Hematopoietic multipotent progenitor cell treated with erythropoietin and hydrocortisone succinate and interleukin-3 and kit ligand, for 6 days (in vitro differentiated cells): Measurements from ENCODE around the gene CDC6.
A peak's percentile ranks its signal among the peaks of the same experiment; 100 is the strongest.
"Not testable (repeated sequence)": the region's sequence is repeated elsewhere in the genome, so short reads cannot be mapped to it uniquely, and the experiment has no call there.

ENCODE experiments used
- DNase-seq: peaks from one replicate; pipeline ENCODE4 v3.0.0-alpha.2; 2015

CDC6 gene

DNA sequence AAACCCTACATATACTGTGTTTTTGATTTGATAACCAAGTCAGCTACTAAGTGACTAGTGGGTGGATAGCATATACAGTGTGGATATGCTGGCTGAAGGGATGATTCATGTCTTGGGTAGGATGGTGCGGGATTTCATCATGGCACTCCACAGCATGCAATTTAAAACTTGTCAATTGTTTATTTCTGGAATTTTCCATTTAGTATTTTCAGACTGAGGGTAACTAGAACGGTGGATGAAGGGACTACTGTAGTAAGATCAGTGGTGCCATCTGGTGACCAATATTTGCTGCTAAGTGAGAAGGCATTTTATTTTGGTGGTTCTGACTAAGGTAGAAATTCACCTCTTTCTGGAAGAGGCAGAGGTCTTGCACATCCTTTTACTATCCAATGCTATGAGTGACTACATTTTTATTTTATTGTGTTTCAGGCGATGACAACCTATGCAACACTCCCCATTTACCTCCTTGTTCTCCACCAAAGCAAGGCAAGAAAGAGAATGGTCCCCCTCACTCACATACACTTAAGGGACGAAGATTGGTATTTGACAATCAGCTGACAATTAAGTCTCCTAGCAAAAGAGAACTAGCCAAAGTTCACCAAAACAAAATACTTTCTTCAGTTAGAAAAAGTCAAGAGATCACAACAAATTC lies 3.1 kb downstream of the CDC6 start:
- DNase-seq: peak; percentile 91

GRCh38 chr17:40291281-40291664 lies 3.6 kb downstream of the CDC6 start:
- DNase-seq: no peak

GRCh38 chr17:40293363-40293762 lies 5.7 kb downstream of the CDC6 start:
- DNase-seq: no peak

DNA sequence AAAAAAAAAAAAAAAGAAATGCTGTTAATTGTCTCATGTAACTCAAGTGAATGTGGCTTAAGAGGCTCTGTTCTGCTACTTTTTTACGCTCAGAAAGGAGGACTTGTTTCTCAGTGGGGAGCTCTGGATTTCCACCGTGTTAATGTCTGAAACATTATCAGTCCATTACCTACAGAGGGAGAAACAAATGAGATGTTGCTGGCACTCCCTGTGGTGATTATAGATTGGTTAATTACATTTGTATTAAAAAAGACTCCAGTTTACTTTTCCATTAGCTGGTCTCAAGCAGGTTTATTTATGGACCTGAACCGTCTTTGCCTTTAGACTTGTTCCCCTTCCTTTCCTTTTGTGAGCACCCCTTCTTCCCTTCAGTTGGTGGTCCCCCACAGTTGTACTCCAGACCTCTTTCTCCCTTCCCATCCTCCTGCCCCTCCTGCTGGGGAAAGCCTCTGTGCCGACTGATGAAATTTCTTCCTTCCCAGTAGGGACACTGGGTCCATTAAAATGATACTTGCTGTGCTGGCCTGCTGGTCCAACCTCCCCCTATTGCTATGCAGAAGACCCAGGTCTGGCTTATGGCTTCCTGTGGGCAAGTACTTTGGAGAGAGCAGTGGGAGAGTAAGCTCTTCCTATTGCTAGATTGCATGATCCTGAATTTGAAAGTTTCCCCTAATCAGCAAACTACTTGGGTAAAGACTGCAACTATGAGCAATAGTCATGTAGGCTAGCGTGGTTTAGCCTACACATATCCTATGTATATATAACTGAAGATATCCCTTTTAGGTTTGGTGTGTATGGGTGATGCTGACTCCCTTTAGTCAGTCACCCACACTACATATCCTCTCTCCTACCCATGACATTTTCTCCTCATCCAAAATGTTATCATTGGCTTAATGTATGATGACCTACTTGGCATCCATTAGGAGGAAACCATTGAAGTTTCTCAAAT lies 8.1 kb downstream of the CDC6 start:
- DNase-seq: no peak

GRCh38 chr17:40297511-40297910 lies 9.8 kb downstream of the CDC6 start:
- no peak for DNase-seq

DNA sequence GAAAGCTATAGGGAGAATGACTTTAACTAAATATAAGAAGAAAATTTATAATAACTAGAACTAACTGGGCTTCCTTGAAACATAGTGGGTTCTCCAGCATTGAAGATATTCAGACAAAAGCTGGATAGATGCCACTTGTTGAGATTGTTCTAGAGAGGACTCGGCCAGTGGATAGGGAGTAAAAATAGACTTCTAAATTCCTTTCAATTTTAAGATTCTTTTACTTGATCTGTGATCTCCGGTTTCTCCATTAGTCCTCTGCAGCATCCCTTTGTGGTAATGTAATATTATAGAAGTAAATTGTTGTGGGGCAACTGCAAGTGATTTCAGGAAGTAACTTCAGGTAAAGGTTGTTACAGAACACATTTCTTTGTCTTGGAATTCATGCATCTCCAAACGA lies 11.0 kb downstream of the CDC6 start:
- no peak for DNase-seq

GRCh38 chr17:40299159-40299757 lies 11.6 kb downstream of the CDC6 start:
- peak; percentile 43 for DNase-seq

DNA sequence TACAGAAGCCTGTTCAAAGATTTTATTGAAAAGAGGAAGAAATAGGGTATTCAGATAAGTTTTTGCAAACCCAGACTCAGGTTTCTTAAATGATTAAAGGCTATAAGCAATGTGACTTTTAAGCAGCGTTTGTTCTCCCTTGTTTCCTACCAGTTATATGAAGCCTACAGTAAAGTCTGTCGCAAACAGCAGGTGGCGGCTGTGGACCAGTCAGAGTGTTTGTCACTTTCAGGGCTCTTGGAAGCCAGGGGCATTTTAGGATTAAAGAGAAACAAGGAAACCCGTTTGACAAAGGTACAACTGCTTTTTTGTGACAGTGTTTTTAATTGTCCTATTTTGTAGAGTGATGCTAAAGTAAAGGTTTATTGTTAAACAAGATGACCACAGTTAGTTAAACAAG lies 13.6 kb downstream of the CDC6 start:
- peak; percentile 47 for DNase-seq

GRCh38 chr17:40303009-40303657 lies 15.5 kb downstream of the CDC6 start:
- peak; percentile 86 for DNase-seq

- DNase-seq: no peak
Observed at GRCh38 chr17:40303708-40304551, 16.3 kb downstream of the CDC6 start.

DNA sequence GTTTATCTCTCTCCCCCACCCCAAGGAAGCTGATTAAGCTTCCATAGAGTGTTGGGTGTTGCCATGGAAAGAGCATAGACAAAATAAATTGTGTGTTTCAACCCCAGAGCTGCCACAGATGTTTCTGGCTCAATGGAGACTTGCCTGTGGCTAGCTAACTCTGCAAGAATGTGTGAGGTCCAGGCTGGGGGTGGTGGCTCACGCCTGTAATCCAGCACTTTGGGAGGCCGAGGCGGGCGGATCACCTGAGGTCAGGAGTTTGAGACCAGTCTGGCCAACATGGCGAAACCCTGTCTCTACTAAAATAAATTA lies 16.8 kb downstream of the CDC6 start:
- not testable (repeated sequence) for DNase-seq

DNA sequence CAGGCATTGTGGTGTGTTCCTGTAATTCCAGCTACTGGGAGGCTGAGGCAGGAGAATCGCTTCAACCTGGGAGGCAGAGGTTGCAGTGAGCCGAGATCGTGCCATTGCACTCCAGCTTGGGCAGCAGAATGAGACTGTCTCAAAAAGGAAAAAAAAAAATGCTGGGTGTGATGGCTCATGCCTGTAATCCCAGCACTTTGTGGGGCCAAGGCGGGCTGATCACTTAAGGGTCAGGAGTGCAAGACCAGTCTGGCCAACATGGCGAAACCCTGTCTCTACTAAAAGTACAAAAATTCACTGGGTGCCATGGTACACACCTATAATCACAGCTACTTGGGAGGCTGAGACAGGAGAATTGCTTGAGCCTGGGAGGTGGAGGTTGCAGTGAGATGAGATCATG lies 17.2 kb downstream of the CDC6 start:
- DNase-seq: not testable (repeated sequence)

- DNase-seq: peak; percentile 53
Observed at GRCh38 chr17:40306395-40306794, 18.7 kb downstream of the CDC6 start.

DNA sequence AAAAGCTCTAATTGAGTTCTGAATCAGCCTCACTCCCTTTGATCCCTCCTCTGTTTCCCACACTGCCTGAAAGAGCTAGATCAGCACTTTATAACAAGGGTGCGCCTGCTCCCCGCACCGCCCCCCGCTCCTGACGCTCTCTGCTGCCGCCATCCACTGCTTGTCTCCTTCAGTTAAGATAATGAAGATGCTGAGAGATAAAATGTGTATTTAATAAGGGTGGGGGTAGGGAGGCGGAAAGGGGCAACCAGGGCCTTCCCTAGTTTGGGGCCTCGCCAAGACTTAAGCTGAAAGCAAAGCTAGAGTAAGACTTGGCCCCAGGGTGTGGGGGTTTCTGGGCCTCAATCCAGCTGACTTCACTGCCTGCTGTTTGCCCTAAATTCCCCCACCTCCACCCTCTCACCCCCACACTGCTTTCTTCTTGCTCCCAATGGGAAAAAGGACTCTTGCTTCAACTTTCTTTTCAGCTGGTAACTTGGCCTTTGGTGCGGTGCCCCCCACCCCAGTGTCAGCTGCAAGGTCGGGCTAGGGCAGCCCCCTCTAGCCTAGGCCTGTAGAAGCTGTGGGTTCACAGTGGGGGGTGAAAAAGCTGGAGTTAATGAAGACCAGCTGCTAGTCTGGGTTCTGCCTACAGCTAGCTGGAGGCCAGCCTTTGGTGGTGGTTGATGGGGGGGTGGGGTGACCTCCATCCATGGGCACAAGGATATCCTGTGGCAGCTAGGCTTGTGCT lies 19.5 kb downstream of the CDC6 start:
- peak; percentile 63 for DNase-seq

- DNase-seq: peak; percentile 56
Observed at GRCh38 chr17:40307740-40308239, 20.1 kb downstream of the CDC6 start.

DNA sequence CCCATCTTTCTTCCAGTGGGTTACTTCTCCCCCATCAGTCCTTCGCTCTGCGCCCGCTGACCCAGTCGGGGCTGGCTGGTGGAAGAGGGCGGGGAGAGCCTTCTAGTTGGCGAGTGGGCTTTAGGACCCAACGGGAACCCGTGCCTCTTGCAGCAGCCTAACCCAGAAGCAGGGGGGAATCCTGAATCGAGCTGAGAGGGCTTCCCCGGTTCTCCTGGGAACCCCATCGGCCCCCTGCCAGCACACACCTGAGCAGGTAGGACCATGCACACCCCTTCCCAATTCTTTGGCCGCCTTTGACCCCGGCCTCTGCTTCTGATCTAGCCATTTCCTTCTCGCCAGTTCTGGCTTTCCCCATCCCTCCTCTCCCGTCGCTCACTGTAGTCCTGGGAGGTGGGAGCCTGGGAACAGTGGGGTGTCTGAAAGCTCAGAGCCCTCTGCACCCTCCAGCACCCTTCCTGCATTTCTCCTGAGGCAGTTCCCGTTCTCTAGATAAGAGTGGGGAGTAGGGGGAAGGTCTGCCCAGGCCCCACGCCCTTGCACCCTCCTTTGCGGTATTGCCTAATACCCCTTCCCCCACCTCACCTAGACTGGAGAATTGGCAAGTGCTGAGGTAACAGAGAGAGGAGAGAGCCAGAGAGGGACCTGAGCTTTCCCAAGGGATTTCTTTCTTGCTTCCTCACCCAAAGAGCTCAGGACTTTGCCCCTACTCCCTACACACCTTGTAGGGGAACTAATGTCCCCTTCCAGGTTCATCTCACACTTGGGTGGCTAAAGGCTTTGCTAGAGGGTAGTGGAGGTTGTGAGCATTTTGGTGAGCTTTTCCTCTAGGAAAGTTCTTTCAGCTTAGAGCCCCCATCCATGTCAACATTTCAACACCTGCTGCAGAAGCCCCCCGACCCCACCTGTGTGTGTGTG lies 21.6 kb downstream of the CDC6 start, which contains the start of gene RARA:
Gene RARA (plus strand): TSS at position 150 of the 918 bp plus-strand sequence. CDS start 22,039 bp downstream, outside the sequence.
- peak; percentile 73 for DNase-seq

- DNase-seq: peak; percentile 22
Observed at GRCh38 chr17:40309949-40310510, 22.4 kb downstream of the CDC6 start.

DNA sequence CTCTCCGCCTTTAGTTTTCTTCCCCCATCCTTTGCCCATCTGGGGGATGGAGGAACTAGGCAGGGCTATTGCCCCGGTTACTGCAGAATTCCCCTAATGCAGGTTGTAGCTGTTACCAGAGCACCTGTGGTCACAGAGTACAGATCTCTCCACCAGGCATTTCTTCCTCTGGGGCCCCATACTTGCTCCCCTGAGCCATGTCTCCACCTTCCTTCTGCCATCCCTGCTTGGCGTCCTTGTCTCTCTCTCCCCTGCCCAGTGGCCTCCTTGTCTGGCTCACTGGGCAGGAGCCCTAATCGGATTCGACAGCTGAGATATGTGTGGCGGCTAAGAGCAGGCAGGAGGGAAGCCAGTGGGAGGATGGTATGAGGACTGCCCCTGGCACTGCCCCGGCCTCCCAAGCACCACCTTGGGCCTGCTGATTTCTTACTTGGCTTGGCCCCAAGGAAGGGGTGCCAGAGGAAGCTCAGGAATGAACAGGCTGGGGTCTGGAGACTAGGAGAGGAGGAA lies 23.3 kb downstream of the CDC6 start:
- DNase-seq: no peak

GRCh38 chr17:40311575-40311974 lies 23.9 kb downstream of the CDC6 start:
- peak; percentile 64 for DNase-seq
